Hematopoietic multipotent progenitor cell treated with erythropoietin and hydrocortisone succinate and interleukin-3 and kit ligand, for 17 days (in vitro differentiated cells): ENCODE results near the gene THBS2.
"Not testable (repeated sequence)": the region's sequence is repeated elsewhere in the genome, so short reads cannot be mapped to it uniquely, and the experiment has no call there.

Source experiments
- DNase-seq: peaks from one replicate; pipeline ENCODE4 v3.0.0-alpha.2; 2015; ENCODE audit warnings: low spot score

THBS2 gene

GRCh38 chr6:169271877-169272216, 18.2 kb upstream of the THBS2 start:
- DNase-seq, result no peak

- no peak for DNase-seq
Observed at GRCh38 chr6:169271158-169271876, 17.7 kb upstream of the THBS2 start.

- not testable (repeated sequence) for DNase-seq
Observed at GRCh38 chr6:169270077-169270380, 16.4 kb upstream of the THBS2 start.

GRCh38 chr6:169269180-169270076, 15.8 kb upstream of the THBS2 start:
- DNase-seq, result no peak

GRCh38 chr6:169268276-169268675, 14.6 kb upstream of the THBS2 start:
- DNase-seq, result no peak

GRCh38 chr6:169266746-169267591, 13.3 kb upstream of the THBS2 start:
- no peak for DNase-seq

- no peak for DNase-seq
Observed at GRCh38 chr6:169266261-169266660, 12.6 kb upstream of the THBS2 start.

- no peak for DNase-seq
Observed at GRCh38 chr6:169265486-169266131, 12.0 kb upstream of the THBS2 start.

GRCh38 chr6:169263836-169264608, 10.4 kb upstream of the THBS2 start:
- DNase-seq, result no peak

- DNase-seq, result no peak
Observed at GRCh38 chr6:169263374-169263773, 9.7 kb upstream of the THBS2 start.

- not testable (repeated sequence) for DNase-seq
Observed at GRCh38 chr6:169262602-169263001, 9.0 kb upstream of the THBS2 start.

GRCh38 chr6:169256518-169256917, 2.9 kb upstream of the THBS2 start:
- no peak for DNase-seq

- no peak for DNase-seq
Observed at GRCh38 chr6:169256061-169256460, 2.4 kb upstream of the THBS2 start.

- no peak for DNase-seq
Observed at GRCh38 chr6:169255643-169256042, 2.0 kb upstream of the THBS2 start.

GRCh38 chr6:169254456-169255316, 1.0 kb upstream of the THBS2 start:
- no peak for DNase-seq

- no peak for DNase-seq
Observed at GRCh38 chr6:169252505-169253189, 999 bp downstream of the THBS2 start.

- DNase-seq, result no peak
Observed at GRCh38 chr6:169251822-169252504, 1.7 kb downstream of the THBS2 start.

- DNase-seq, result no peak
Observed at GRCh38 chr6:169251371-169251802, 2.3 kb downstream of the THBS2 start.

- DNase-seq, result no peak
Observed at GRCh38 chr6:169250660-169251059, 3.0 kb downstream of the THBS2 start.
